AG09309 (cell line): Measurements from ENCODE around the gene CNTNAP2.

Experiments used
- DNase-seq: peaks from one replicate; pipeline ENCODE4 v3.0.0-alpha.2; 2010; ENCODE audit warnings: low read depth
- H3K4me3 ChIP-seq: 2 replicates; pipeline ENCODE4 v1.5.1; 2011; ENCODE audit warnings: mild to moderate bottlenecking, low read depth, low read length, moderate library complexity; ENCODE audit not compliant: control insufficient read depth
- TF ChIP-seq, protein P1 (sequence below): IDR thresholded peaks from 2 replicates; pipeline ENCODE4 v1.5.1; 2011; ENCODE audit warnings: mild to moderate bottlenecking, low read depth, low read length, inconsistent platforms; ENCODE audit not compliant: insufficient read depth, control insufficient read depth; ENCODE audit errors: missing control alignments

CNTNAP2 gene

DNA sequence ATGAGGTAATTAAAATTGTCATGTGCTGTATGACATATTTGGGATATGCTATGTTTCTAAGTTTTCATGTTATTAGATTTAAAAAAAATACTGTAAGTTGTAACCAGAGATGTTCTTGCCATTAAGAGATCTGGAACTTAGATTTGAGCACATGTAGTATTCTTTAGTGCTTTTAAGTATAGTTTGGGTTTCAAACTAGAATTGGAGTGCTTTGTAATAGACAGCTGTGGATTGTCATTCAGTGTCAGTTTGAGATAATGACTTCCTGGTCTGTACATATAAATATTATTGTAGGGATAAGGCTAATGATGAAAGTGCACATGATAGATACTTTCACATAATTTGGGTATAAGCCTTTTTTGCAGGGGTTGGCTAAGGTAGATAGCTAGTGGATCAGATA is 936.2 kb downstream of the CNTNAP2 start:
- no peak for DNase-seq
- no peak overlapping the region for H3K4me3 ChIP-seq
- TF ChIP-seq, protein P1, sequence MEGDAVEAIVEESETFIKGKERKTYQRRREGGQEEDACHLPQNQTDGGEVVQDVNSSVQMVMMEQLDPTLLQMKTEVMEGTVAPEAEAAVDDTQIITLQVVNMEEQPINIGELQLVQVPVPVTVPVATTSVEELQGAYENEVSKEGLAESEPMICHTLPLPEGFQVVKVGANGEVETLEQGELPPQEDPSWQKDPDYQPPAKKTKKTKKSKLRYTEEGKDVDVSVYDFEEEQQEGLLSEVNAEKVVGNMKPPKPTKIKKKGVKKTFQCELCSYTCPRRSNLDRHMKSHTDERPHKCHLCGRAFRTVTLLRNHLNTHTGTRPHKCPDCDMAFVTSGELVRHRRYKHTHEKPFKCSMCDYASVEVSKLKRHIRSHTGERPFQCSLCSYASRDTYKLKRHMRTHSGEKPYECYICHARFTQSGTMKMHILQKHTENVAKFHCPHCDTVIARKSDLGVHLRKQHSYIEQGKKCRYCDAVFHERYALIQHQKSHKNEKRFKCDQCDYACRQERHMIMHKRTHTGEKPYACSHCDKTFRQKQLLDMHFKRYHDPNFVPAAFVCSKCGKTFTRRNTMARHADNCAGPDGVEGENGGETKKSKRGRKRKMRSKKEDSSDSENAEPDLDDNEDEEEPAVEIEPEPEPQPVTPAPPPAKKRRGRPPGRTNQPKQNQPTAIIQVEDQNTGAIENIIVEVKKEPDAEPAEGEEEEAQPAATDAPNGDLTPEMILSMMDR: no peak

DNA sequence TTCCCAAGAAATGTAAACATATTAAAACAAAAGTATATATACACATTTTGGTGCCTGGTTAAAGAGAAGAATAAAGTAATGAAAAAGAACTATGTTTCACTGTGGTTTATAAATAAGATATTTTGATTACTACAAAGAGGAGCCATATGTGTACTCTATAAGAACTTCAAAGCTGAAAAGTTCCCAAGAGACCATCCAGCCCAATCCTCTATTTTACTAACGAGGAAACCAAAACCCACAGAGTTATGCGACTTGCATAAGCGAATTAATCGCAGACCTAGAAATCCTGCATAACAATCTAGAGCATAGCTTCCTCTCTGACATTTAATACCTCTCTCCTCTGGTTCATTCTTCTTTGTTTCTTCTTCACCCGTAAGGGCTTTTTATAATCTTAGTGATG is 937.1 kb downstream of the CNTNAP2 start:
- TF ChIP-seq, protein P1: no peak
- DNase-seq: no peak
- H3K4me3 ChIP-seq: no peak overlapping the region

DNA sequence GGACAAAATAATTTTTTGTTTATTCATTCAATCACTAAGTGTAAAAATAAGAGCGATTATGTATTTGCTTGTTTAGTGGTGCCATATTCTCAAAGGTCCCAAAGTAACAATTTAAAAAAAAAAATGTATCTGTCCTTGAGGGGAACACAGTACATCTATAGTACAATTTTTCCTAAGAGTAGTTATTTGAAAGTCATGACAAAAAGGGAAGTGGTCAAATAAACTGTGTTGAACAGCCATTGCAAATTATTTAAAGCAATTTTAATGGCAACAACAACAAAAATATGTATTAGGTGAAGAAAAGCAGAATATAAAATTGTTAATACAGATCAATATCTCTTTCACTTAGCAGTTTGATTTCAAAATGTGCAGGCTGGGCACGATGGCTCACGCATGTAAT is 943.5 kb downstream of the CNTNAP2 start:
- TF ChIP-seq, protein P1: no peak
- DNase-seq: no peak
- H3K4me3 ChIP-seq: no peak overlapping the region

DNA sequence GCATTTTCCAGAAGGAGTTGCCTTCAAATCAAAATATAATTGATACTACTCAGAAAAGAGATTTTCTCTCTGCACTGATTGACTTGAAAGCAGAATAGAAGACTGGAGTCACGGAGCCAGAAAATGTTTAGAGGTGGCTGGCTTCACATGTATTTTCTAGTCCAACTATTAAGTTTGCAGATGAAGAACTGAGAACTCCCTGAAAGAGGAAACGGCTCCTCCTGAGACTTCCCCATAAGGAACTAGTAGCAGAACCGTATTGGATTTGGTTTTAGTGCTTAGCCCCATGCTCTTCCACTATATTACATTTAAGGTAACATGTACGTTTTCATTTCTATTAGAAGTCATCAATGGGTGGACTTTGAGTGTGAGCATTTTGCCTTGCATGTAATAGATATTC is 946.3 kb downstream of the CNTNAP2 start:
- TF ChIP-seq, protein P1: no peak
- no peak for DNase-seq
- H3K4me3 ChIP-seq: no peak overlapping the region

DNA sequence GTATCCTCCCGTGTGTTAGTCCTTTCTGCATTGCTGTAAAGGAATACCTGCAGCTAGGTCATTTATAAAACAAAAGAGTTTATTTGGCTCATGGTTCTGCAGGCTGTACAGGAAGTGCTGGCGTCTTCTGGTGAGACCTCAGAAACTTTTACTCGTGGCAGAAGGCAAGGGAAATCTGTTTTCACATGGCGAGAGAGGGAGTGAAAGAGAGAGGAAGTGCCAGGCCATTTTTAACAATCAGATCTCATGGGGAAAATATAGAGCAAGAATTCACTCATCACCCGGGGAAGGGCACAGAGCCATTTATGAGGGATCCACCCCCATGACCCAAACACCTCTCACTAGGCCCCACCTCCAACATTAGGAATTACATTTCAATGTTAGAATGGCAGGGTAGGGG is 952.2 kb downstream of the CNTNAP2 start:
- TF ChIP-seq, protein P1: no peak
- H3K4me3 ChIP-seq: no peak overlapping the region
- DNase-seq: no peak

DNA sequence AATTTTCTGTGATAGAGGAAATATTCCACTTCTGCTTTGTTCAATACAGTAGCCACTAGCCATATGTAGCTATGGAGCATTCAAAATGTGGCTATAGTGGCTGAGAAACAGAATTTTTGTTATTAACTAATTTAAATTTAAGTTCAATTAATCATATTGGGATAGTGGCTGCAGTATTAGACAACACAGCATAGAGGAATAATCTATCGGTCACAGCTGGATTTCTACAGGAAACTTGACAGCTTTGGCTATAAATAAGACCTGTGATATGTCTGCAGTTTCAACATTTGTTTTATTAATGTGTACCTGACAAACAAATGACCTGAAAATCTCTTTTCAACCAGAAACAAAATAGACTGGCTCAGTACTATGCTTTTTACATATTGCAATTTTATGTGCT is 953.2 kb downstream of the CNTNAP2 start:
- no peak for DNase-seq
- no peak overlapping the region for H3K4me3 ChIP-seq
- TF ChIP-seq, protein P1: no peak

DNA sequence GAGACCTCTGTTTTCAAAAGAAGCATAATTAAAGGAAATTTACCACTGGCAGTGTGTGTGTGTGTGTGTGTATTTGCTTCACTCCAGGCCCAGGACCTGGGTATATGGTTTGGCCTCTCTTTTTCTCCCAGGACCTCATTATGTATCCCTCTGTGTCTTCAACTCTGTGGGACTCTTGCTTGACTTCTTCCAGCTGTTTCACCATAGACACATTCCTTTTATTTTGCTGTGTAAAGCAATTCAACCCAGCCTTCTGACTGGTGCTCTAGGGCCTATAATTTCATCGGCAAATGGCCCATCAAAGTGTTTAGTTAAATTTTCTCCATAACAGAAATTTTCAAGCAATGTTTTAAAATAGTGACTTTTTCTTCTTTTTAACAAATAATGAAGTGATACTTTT is 954.3 kb downstream of the CNTNAP2 start:
- DNase-seq: no peak
- TF ChIP-seq, protein P1: no peak
- no peak overlapping the region for H3K4me3 ChIP-seq
